GM19025 (cell line): ENCODE measurements around the gene B3GALT4.

Experiments used
- ATAC-seq: cut with Tn5 transposase; IDR thresholded peaks from one replicate; pipeline ENCODE4 v1.9.1; 2021; ENCODE audit warnings: mild to moderate bottlenecking, low read depth, moderate library complexity; ENCODE audit not compliant: unreplicated experiment

Gene B3GALT4

GRCh38 chr6:33288921-33289783 lies 12.2 kb downstream of the B3GALT4 start, which contains the start of the genes PFDN6 and WDR46:
Gene PFDN6 (plus strand): TSS chr6:33289601. CDS start chr6:33289857, 256 bp downstream.
Gene WDR46 (minus strand): TSS chr6:33289239. CDS start chr6:33289170, 69 bp downstream.
- ATAC-seq = peak; percentile 91

- ATAC-seq = no peak
Observed at GRCh38 chr6:33289784-33290315, 12.9 kb downstream of the B3GALT4 start.

DNA sequence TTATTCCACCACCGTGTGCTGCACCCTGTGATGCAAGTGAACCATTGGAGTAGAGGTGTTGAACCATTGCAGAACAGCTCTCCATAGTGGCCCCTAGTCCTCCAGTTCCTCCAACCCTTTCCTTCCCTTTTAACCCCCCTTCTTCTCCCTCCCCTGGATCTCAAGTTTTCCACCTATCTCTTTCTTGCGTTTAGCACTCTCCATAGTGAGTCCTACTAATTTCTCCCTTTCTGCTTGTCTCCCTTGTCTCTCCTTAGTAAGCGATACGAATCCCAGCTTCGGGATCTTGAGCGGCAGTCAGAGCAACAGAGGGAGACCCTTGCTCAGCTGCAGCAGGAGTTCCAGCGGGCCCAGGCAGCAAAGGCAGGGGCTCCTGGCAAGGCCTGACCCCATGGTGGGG lies 13.5 kb downstream of the B3GALT4 start:
- no peak for ATAC-seq

DNA sequence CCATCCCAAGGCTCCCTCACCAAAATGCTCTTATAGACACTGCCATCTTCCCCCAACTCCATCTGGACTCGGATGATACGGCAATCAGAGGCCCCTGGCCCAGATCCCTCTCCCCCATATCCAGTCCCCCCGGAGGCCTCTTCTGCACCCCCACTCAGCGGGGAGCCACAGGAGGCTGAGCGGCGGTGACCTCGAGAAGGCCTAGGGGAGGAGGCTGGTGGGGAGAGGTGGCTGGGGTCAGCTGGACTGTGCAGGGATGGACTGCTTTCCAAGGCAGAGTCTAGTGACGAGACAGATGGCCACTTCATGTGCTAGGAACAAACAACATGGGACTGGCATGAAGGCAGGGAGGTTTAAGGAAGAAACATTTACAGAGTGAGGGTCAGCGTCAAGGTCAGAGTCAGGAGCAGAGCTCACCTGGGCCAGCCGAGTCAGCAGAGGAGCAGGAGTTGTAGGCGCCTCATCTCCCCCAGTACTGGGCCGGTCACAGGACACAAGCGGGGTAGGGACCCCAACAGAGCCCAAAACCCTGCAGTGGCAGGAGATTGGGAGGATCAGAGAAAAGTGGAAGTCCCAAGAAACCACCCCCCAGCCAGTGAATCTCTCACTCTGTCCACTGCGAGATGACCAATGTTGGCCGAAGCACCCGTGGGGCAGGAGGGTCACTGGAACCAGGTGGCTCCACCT lies 16.2 kb downstream of the B3GALT4 start:
- no peak for ATAC-seq

DNA sequence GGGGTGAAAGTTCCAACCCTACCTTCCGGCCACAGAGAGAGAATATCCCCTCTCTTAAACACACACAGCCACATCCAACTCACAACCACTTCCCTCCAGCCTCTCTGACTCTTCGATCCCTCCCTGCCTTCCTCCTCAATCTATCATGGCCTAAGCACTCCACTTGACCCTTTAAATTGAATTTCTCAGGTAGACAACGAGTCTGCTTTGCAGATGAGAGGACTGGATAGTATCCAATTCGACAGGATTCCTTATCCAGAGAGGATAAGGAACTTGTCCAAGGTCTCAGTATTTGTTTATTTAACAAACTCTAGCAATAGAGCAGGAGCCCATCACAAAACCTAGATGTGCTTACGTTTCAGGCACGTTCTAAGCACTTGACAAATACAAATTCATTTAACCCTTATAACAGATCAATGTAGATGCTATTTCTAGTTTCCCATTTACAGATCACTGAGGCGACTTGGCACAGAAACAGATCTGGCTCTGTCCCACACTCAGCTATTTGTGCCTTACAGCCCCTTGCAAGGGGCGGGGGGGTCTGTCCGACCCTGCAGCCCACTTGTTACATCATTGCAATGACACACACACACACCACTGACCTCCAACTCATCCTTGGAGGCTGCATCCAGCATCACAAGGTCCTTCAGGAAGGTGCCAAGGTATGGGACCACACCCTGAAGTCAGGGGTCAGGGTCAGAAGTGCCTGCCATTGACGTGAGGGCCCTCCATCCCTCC lies 17.3 kb downstream of the B3GALT4 start:
- ATAC-seq = no peak

GRCh38 chr6:33295621-33296369 lies 18.9 kb downstream of the B3GALT4 start:
- ATAC-seq = no peak

GRCh38 chr6:33296797-33297405 lies 20.0 kb downstream of the B3GALT4 start:
- ATAC-seq = no peak

GRCh38 chr6:33297406-33297955 lies 20.6 kb downstream of the B3GALT4 start:
- no peak for ATAC-seq

DNA sequence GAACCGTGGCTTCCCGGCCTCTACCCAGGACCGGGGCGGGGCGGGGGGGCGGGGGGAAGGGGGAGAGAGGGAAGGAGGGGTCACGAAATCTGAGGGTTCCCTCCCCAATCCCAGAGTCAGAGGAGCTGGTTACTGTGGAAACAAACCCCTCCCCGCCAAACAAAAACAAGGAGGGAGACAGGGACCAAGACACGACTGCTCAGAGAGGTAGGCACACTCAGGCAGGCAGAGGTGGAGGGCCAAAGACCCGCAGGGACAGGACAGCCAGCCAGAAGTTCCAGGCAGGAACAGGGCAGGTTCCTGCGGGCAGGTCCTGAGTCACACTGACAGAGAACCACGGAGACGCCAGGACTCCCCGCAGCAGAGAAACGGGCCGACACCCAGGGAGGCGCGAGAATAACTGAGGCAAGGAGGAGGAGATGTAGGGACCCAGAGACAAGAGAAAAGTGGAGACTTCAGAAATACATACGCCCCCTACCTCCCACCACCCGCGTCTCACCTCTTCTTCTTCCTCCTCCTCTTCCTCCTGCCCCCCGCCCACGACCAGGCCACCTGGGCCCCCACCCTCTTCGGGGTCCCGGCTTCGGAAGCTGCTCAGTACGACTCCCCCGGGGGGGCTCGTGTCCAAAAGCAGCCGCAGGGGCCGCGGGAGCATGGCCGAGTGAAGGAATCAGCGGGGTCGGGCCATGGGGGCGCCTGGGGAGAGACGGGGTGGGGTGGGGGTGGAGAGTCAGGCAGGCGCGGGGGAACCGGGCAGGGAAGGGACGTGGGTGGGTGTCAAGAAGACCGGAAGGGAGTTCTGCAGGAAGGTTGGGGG lies 21.2 kb downstream of the B3GALT4 start:
- no peak for ATAC-seq

- peak; percentile 22 for ATAC-seq
Observed at GRCh38 chr6:33298773-33299236, 21.9 kb downstream of the B3GALT4 start, which contains the start of gene RGL2. Gene RGL2 (minus strand): TSS chr6:33298942. CDS start chr6:33298610, 332 bp downstream.

- peak; percentile 67 for ATAC-seq
Observed at GRCh38 chr6:33299237-33299944, 22.5 kb downstream of the B3GALT4 start.

- no peak for ATAC-seq
Observed at GRCh38 chr6:33301877-33302276, 25.0 kb downstream of the B3GALT4 start.

DNA sequence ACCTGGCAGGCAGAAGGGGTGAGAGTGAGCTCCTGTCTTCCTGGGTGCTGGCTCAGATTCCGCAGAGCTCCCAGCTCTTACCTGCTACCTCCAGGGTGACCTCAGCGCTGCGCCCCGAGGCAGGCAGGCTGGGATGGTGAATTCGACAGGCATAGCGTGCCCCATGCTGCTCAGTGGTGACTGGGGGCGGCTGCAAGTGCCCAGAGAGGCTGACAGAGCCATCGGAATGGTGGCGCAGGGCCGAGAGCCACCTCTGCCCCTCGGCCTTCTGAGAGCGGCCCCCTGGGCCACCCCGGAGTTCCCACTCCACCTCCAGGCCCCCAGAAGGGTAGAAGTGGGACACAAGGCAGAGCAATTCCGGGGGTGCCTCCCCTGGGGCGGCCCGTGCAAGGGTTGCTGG lies 27.3 kb downstream of the B3GALT4 start:
- no peak for ATAC-seq

- no peak for ATAC-seq
Observed at GRCh38 chr6:33305052-33305451, 28.1 kb downstream of the B3GALT4 start.

DNA sequence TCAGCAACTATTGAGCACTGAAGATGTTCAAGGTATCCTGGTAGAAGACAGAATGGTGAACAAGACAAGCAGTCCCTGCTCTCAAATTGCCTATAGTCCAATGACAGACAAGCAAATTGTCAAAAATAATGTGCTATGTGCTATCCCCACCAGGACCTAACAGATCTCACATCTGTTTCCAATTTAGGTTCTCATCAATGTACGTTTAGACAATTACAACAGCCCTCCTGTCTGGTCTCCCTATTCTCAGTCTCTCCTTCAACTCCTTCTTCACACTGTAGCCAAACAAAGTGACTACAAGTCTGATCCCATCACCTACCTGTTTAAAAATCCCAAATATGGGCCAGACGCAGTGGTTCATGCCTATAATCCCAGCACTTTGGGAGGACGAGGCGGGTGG lies 29.4 kb downstream of the B3GALT4 start:
- no peak for ATAC-seq

- ATAC-seq = no peak
Observed at GRCh38 chr6:33312361-33313104, 35.6 kb downstream of the B3GALT4 start.
